Posterior vena cava (tissue), 2 donors: ENCODE measurements around the gene PLEK. TPM values are rescaled to one million over a fixed set of nuclear protein-coding genes. Genes with fewer than 3 reads are reported as not detected.

Experiments used
- DNase-seq: peaks from one replicate; pipeline ENCODE4 v3.0.0-alpha.2; 2020; ENCODE audit warnings: low spot score
- intact Hi-C, 2 donors: fragments of 100-400 bp; cut with DNase I; formaldehyde crosslinking; loops; one replicate each; pipeline versions ENCODE4 v1.14.1 to v1.14.2; 2022 to 2023
- long read RNA-seq, 2 donors: library from polyadenylated mRNA; unstranded; transcript quantifications; one replicate each; pipeline ENCODE4 v2.0.0, GENCODE V29; 2020 to 2021
- total RNA-seq, 2 donors: library from RNA; stranded (reverse); fragmentation: NEBNext Ultra II Directional; extraction: Animal tissue kit (Norgen Biotek cat#: 25700); gene quantifications; one replicate each; pipeline ENCODE4 v1.2.1, GENCODE V29; 2021
- donor health status: DM: yes; HTN: yes; CAD: no.
- donor health status: DM: yes; HTN: yes; CAD: no.

PLEK gene
- 10 to 100 TPM; 10.8 to 22.7 TPM for total RNA-seq
- long read RNA-seq, donor 1, transcript PLEK-201 (9 exons, 2,869 nt), result major isoform, 6 of 8 reads
- long read RNA-seq, donor 1, partial matches to known transcripts, result 0 of 8 reads
- long read RNA-seq, donor 1, other reads (novel, unspliced or antisense), result 2 of 8 reads
- long read RNA-seq, donor 2, transcript PLEK-201 (9 exons, 2,869 nt), result major isoform, 11 of 12 reads
- long read RNA-seq, donor 2, partial matches to known transcripts, result 0 of 12 reads
- long read RNA-seq, donor 2, other reads (novel, unspliced or antisense), result 1 of 12 reads

- DNase-seq, result peak; percentile 86
Measured at GRCh38 chr2:68365087-68365486, at the start of gene PLEK. Gene PLEK (plus strand): TSS chr2:68365282. CDS start chr2:68365352, 70 bp downstream.

GRCh38 chr2:68316111-68316510 is 49.0 kb upstream of the PLEK start:
- no peak for DNase-seq
- intact Hi-C loops, result loop anchor here in 1 of 2 donors (10.0 kb wide), 1 partner anchor 61 kb away; the partner anchor contains the start of gene PPP3R1

More at GRCh38 chr2:68365087-68365486, at the start of gene PLEK:
- intact Hi-C loops, result no loop called here

GRCh38 chr2:68317971-68318913 is 46.8 kb upstream of the PLEK start:
- DNase-seq, result no peak
- intact Hi-C loops, result loop anchor here in 1 of 2 donors (10.0 kb wide), 1 partner anchor 63 kb away; the partner anchor contains the start of gene PPP3R1

GRCh38 chr2:68318914-68319397 is 46.1 kb upstream of the PLEK start:
- intact Hi-C loops, result loop anchor here in 1 of 2 donors (10.0 kb wide), 1 partner anchor 64 kb away; the partner anchor contains the start of gene PPP3R1
- no peak for DNase-seq

- peak; percentile 92 for DNase-seq
- intact Hi-C loops, result loop anchor here in 1 of 2 donors (10.0 kb wide), 1 partner anchor 65 kb away; the partner anchor contains the start of gene PPP3R1
Measured at GRCh38 chr2:68319398-68320117, 45.5 kb upstream of the PLEK start, which contains the start of gene CNRIP1. Gene CNRIP1 (minus strand): TSS chr2:68319949. CDS start chr2:68319400, 549 bp downstream.

GRCh38 chr2:68320118-68320641 is 44.9 kb upstream of the PLEK start:
- intact Hi-C loops, result no loop called here
- DNase-seq, result peak; percentile 67

- intact Hi-C loops, result no loop called here
Measured at GRCh38 chr2:68325056-68325455, 40.0 kb upstream of the PLEK start.

GRCh38 chr2:68328901-68329300 is 36.2 kb upstream of the PLEK start:
- intact Hi-C loops, result no loop called here
- no peak for DNase-seq

More at GRCh38 chr2:68325056-68325455, 40.0 kb upstream of the PLEK start:
- no peak for DNase-seq

- no peak for DNase-seq
- intact Hi-C loops, result no loop called here
Measured at GRCh38 chr2:68330691-68331090, 34.4 kb upstream of the PLEK start.

GRCh38 chr2:68333009-68333408 is 32.1 kb upstream of the PLEK start:
- no peak for DNase-seq
- intact Hi-C loops, result no loop called here

- DNase-seq, result no peak
- intact Hi-C loops, result no loop called here
Measured at GRCh38 chr2:68333931-68334330, 31.2 kb upstream of the PLEK start.

GRCh38 chr2:68336192-68336591 is 28.9 kb upstream of the PLEK start:
- DNase-seq, result no peak
- intact Hi-C loops, result no loop called here

- no peak for DNase-seq
- intact Hi-C loops, result no loop called here
Measured at GRCh38 chr2:68340226-68341061, 24.6 kb upstream of the PLEK start.

GRCh38 chr2:68341062-68341329 is 24.1 kb upstream of the PLEK start:
- intact Hi-C loops, result no loop called here

GRCh38 chr2:68341583-68341982 is 23.5 kb upstream of the PLEK start:
- intact Hi-C loops, result no loop called here

More at GRCh38 chr2:68341062-68341329, 24.1 kb upstream of the PLEK start:
- no peak for DNase-seq

GRCh38 chr2:68342470-68342869 is 22.6 kb upstream of the PLEK start:
- intact Hi-C loops, result no loop called here
- DNase-seq, result no peak

More at GRCh38 chr2:68341583-68341982, 23.5 kb upstream of the PLEK start:
- DNase-seq, result no peak

GRCh38 chr2:68344031-68344430 is 21.1 kb upstream of the PLEK start:
- no peak for DNase-seq
- intact Hi-C loops, result no loop called here
